ENCODE measurements around the gene TNNT1.

The TNNT1 gene

DNA sequence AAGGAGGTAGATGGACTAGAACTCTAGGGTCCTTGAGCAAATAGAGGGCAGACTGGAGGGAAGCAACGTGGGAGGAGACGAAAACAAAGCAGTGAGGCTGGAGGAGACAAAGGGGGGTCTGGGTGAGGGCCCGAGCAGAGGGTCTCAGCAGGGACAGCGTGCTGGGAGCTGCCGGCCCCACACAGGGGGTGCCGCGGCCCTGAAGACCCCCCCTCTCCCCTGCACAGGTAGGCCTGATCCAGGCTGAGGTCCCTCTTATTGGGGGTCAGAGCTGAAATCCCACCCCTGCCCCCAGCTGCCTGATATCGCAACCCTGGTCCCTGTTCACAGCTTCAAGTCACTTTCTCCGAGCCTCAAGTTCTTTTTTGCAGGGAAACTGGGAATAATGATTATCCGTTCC lies 64.6 kb downstream of the TNNT1 start:
- H3K4me1 ChIP-seq (ENCODE audit: low read length), result no peaks in the 10 kb centered on the region
- no peaks in the 10 kb centered on the region for H3K79me2 ChIP-seq (ENCODE audit: low read length)
- H3K27me3 ChIP-seq (ENCODE audit: low read depth, low read length), result no peaks in the 10 kb centered on the region
- H3K9me3 ChIP-seq (ENCODE audit: insufficient read depth, low read length), result no peaks in the 10 kb centered on the region
- H2AFZ ChIP-seq (ENCODE audit: low read depth, low read length), result no peak overlapping the region
- no peak overlapping the region for H3K27ac ChIP-seq (ENCODE audit: low read length)
- no peak overlapping the region for H3K4me2 ChIP-seq (ENCODE audit: low read length)
- no peak for TF ChIP-seq EZH2phosphoT487 (IDR thresholded peaks at IDR 0.05; ENCODE audit: low read depth)
- TF ChIP-seq, protein P1, sequence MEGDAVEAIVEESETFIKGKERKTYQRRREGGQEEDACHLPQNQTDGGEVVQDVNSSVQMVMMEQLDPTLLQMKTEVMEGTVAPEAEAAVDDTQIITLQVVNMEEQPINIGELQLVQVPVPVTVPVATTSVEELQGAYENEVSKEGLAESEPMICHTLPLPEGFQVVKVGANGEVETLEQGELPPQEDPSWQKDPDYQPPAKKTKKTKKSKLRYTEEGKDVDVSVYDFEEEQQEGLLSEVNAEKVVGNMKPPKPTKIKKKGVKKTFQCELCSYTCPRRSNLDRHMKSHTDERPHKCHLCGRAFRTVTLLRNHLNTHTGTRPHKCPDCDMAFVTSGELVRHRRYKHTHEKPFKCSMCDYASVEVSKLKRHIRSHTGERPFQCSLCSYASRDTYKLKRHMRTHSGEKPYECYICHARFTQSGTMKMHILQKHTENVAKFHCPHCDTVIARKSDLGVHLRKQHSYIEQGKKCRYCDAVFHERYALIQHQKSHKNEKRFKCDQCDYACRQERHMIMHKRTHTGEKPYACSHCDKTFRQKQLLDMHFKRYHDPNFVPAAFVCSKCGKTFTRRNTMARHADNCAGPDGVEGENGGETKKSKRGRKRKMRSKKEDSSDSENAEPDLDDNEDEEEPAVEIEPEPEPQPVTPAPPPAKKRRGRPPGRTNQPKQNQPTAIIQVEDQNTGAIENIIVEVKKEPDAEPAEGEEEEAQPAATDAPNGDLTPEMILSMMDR (IDR thresholded peaks at IDR 0.05; ENCODE audit: low read depth, low read length), result no peak
- no peak overlapping the region for H3K9ac ChIP-seq (ENCODE audit: low read length)
- peaks cover 3% of the 10 kb centered on the region for H3K36me3 ChIP-seq (replicated peaks; ENCODE audit: low read depth, low read length)
- no peaks in the 10 kb centered on the region for H4K20me1 ChIP-seq (ENCODE audit: insufficient read depth, low read length)
- no peak overlapping the region for H3K4me3 ChIP-seq (ENCODE audit: low read length)

DNA sequence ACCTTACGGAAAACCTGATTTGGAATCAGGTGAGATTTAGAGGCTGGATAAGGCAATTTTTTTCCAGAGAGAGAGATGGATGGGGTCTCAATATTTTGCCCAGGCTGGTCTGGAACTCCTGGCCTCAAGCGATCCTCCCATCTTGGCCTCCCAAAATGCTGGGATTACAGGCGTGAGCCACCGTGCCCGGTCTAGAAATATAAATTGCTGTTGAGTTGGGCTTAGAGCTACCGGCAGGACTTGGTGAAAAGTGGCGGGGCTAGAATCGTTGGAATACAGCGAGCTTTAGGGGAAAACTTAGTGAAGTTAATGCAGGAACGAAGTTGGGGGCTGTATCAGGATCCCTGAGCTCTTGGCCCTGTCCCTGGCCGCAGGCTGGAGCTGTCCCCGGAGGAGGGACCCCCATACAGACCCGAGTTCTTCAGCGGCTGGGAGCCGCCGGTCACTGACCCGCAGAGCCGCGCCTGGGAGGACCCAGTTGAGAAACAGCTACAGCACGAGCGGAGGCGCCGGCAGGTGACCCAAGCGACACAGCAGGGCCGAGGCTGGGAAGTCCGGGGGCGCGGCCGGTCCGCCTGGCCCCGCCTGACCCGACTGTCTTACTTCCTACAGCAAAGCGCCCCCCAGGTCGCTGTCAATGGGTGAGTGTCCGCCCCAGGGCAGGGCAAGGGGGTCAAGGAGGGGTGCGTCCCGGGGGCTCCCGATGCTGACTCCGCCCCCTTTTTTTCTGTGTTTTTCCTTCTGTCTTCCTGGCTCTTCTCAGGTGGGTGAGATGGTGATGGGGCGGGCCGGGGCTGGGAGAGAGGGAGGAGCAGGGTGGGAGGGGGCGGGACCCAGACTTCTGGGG lies 65.8 kb downstream of the TNNT1 start:
- Histone ChIP-seq H3K4me3 (ENCODE audit: low read length) (no peak overlapping the region), H4K20me1 (ENCODE audit: insufficient read depth, low read length) (no peaks in the 10 kb centered on the region), H3K27ac (ENCODE audit: low read length) (no peak overlapping the region), H3K27me3 (ENCODE audit: low read depth, low read length) (no peaks in the 10 kb centered on the region), H3K9ac (ENCODE audit: low read length) (no peak overlapping the region), H3K4me1 (ENCODE audit: low read length) (no peaks in the 10 kb centered on the region), H3K9me3 (ENCODE audit: insufficient read depth, low read length) (no peaks in the 10 kb centered on the region), H3K79me2 (ENCODE audit: low read length) (no peaks in the 10 kb centered on the region), H2AFZ (ENCODE audit: low read depth, low read length) (no peak overlapping the region), H3K4me2 (ENCODE audit: low read length) (no peak overlapping the region), H3K36me3 (replicated peaks; ENCODE audit: low read depth, low read length) (peaks cover 3% of the 10 kb centered on the region)
- TF ChIP-seq, protein P1 (IDR thresholded peaks at IDR 0.05; ENCODE audit: low read depth, low read length), result no peak
- no peak for TF ChIP-seq EZH2phosphoT487 (IDR thresholded peaks at IDR 0.05; ENCODE audit: low read depth)
